MM.1S (cell line): ENCODE data around the gene CDKL5.

Experiments used
- EZH2 ChIP-seq: fragments of 300-600 bp; sonication (generic); optimal IDR thresholded peaks from 2 replicates; pipeline ENCODE3; 2017; ENCODE audit warnings: low read depth, mild to moderate bottlenecking, antibody characterized with exemption, low read length, mixed read lengths
- EZH2phosphoT487 ChIP-seq: fragments of 300-600 bp; sonication (generic); IDR thresholded peaks from 2 replicates; pipeline ENCODE4 v1.6.1; 2018; ENCODE audit warnings: antibody characterized with exemption, low read length
- TF ChIP-seq, protein P1 (sequence below): fragments of 300-600 bp; sonication (generic); IDR thresholded peaks from 2 replicates; pipeline ENCODE4 v1.5.1; 2016; ENCODE audit warnings: antibody characterized with exemption, low read length, mixed read lengths

DNA sequence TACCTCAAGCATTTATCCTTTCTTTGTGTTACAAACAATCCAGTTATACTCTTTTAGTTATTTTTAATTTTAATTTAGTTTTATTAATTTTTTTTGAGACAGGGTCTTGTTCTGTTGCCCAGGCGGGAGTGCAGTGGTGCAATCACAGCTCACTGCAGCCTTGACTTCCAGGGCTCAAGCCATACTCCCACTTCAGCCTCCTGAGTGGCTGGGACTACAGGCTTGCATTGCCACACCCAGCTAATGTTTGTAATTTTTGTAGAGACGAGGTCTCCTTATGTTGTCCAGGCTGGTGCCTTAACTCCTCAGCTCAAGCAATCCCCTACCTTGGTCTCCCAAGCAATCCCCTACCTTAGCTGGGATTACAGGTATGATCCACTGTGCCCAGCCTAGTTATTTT, 45.9 kb downstream of the CDKL5 start:
- TF ChIP-seq, protein P1, sequence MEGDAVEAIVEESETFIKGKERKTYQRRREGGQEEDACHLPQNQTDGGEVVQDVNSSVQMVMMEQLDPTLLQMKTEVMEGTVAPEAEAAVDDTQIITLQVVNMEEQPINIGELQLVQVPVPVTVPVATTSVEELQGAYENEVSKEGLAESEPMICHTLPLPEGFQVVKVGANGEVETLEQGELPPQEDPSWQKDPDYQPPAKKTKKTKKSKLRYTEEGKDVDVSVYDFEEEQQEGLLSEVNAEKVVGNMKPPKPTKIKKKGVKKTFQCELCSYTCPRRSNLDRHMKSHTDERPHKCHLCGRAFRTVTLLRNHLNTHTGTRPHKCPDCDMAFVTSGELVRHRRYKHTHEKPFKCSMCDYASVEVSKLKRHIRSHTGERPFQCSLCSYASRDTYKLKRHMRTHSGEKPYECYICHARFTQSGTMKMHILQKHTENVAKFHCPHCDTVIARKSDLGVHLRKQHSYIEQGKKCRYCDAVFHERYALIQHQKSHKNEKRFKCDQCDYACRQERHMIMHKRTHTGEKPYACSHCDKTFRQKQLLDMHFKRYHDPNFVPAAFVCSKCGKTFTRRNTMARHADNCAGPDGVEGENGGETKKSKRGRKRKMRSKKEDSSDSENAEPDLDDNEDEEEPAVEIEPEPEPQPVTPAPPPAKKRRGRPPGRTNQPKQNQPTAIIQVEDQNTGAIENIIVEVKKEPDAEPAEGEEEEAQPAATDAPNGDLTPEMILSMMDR = no peak
- TF ChIP-seq EZH2phosphoT487 (no peak), EZH2 (no peak)
